Central memory CD8-positive, alpha-beta T cell (primary cell): ENCODE data around the gene RARA.
"Not testable (repeated sequence)": the region's sequence is repeated elsewhere in the genome, so short reads cannot be mapped to it uniquely, and the experiment has no call there.

Experiments used
- ATAC-seq: fragments of 150-1000 bp; cut with Tn5 transposase; replicated peaks from 2 replicates; pipeline ENCODE4 v1.10.0; 2022; ENCODE audit warnings: mild to moderate bottlenecking, moderate FRiP score, moderate number of reproducible peaks; ENCODE audit not compliant: poor library complexity, severe bottlenecking; ENCODE audit errors: extremely low read depth
- DNase-seq, 2 donors: peaks; one replicate each; pipeline ENCODE4 v3.0.0; 2021; ENCODE audit warnings: low spot score in 2 of 2
- H3K27ac Mint-ChIP-seq: one replicate; pipeline ENCODE4 v1.8.0; 2022; ENCODE audit warnings: low read depth, mild to moderate bottlenecking, moderate library complexity, mixed read lengths
- H3K27me3 Mint-ChIP-seq: one replicate; pipeline ENCODE4 v1.8.0; 2022; ENCODE audit warnings: mixed read lengths
- H3K36me3 Mint-ChIP-seq: one replicate; pipeline ENCODE4 v1.8.0; 2022; ENCODE audit warnings: mild to moderate bottlenecking, moderate library complexity, mixed read lengths; ENCODE audit not compliant: insufficient read depth
- H3K4me1 Mint-ChIP-seq: one replicate; pipeline ENCODE4 v1.8.0; 2022; ENCODE audit warnings: mixed read lengths
- H3K4me3 Mint-ChIP-seq: one replicate; pipeline ENCODE4 v1.8.0; 2022; ENCODE audit warnings: mild to moderate bottlenecking, moderate library complexity, mixed read lengths
- H3K9me3 Mint-ChIP-seq: one replicate; pipeline ENCODE4 v1.8.0; 2022; ENCODE audit warnings: mixed read lengths

Gene RARA

GRCh38 chr17:40382251-40382650, 73.3 kb downstream of the RARA start:
- H3K4me1 Mint-ChIP-seq = no peaks in the 10 kb centered on the region

GRCh38 chr17:40386555-40386954, 77.6 kb downstream of the RARA start:
- H3K27me3 Mint-ChIP-seq, H3K4me1 Mint-ChIP-seq, ATAC-seq, H3K9me3 Mint-ChIP-seq, H3K4me3 Mint-ChIP-seq, H3K36me3 Mint-ChIP-seq, DNase-seq, H3K27ac Mint-ChIP-seq: not testable (repeated sequence)

More at GRCh38 chr17:40382251-40382650, 73.3 kb downstream of the RARA start:
- DNase-seq (no peak), ATAC-seq (no peak)
- no peaks in the 10 kb centered on the region for H3K27me3 Mint-ChIP-seq
- no peak overlapping the region for H3K27ac Mint-ChIP-seq
- no peak overlapping the region for H3K4me3 Mint-ChIP-seq
- H3K36me3 Mint-ChIP-seq = no peaks in the 10 kb centered on the region
- H3K9me3 Mint-ChIP-seq = no peaks in the 10 kb centered on the region

GRCh38 chr17:40399185-40399584, 90.2 kb downstream of the RARA start:
- H3K9me3 Mint-ChIP-seq = no peaks in the 10 kb centered on the region
- H3K27ac Mint-ChIP-seq = no peak overlapping the region
- H3K4me3 Mint-ChIP-seq = no peak overlapping the region
- no peaks in the 10 kb centered on the region for H3K27me3 Mint-ChIP-seq
- no peak for DNase-seq
- peaks cover 7% of the 10 kb centered on the region for H3K36me3 Mint-ChIP-seq
- no peak for ATAC-seq
- H3K4me1 Mint-ChIP-seq = peaks cover 20% of the 10 kb centered on the region

GRCh38 chr17:40402668-40403067, 93.7 kb downstream of the RARA start:
- Mint-ChIP-seq H3K27me3 (no peaks in the 10 kb centered on the region), H3K9me3 (no peaks in the 10 kb centered on the region), H3K36me3 (peaks cover 7% of the 10 kb centered on the region), H3K4me3 (peak overlapping the region; percentile 18), H3K4me1 (peaks cover 20% of the 10 kb centered on the region), H3K27ac (peak overlapping the region; percentile 47)
- no peak for DNase-seq
- peak; percentile 40 for ATAC-seq

- Mint-ChIP-seq H3K4me3 (no peak overlapping the region), H3K4me1 (peaks cover 20% of the 10 kb centered on the region), H3K36me3 (peaks cover 5% of the 10 kb centered on the region), H3K9me3 (no peaks in the 10 kb centered on the region), H3K27ac (no peak overlapping the region), H3K27me3 (no peaks in the 10 kb centered on the region)
- DNase-seq = no peak
- ATAC-seq = no peak
Measured at GRCh38 chr17:40404003-40404402, 95.0 kb downstream of the RARA start.
